ENCODE results near the gene PICALM. TPM values are rescaled to one million over a fixed set of nuclear protein-coding genes. Genes with fewer than 3 reads are reported as not detected.

PICALM gene
- total RNA-seq, 4 donors from 2014 or later = 128 to 196 (median 143) TPM

GRCh38 chr11:86047275-86047991 lies 21.5 kb downstream of the PICALM start:
- H3K36me3 ChIP-seq = no peaks in the 10 kb centered on the region
- no peaks in the 10 kb centered on the region for H3K9me3 ChIP-seq
- no peaks in the 10 kb centered on the region for H3K27me3 ChIP-seq
- intact Hi-C loops (cut with DNase I) = no loop called here
- H3K27ac ChIP-seq = peak overlapping the region in 1 of 4 donors; percentile 18
- no peak for TF ChIP-seq CTCF (IDR thresholded peaks at IDR 0.05)
- 59 to 60% methylated on average over 9 to 10 of the region's 10 CpGs for WGBS, 2 donors
- DNase-seq = no peak
- H3K4me3 ChIP-seq = no peak overlapping the region
- peaks cover 5 to 95% (median 48%) of the 10 kb centered on the region in 3 donors for H3K4me1 ChIP-seq

GRCh38 chr11:86046116-86046515 lies 22.8 kb downstream of the PICALM start:
- Histone ChIP-seq H3K36me3 (no peaks in the 10 kb centered on the region), H3K4me1 (peaks cover 5 to 95% (median 57%) of the 10 kb centered on the region in 3 donors), H3K9me3 (no peaks in the 10 kb centered on the region), H3K27me3 (no peaks in the 10 kb centered on the region), H3K27ac (no peak overlapping the region), H3K4me3 (no peak overlapping the region)
- TF ChIP-seq CTCF (IDR thresholded peaks at IDR 0.05) (no peak), POLR2A (IDR thresholded peaks at IDR 0.05) (no peak)
- intact Hi-C loops (cut with DNase I) = no loop called here
- DNase-seq = no peak
- 12 to 19% methylated on average over 1 of the region's 1 CpG for WGBS, 2 donors

GRCh38 chr11:86043765-86044503 lies 24.9 kb downstream of the PICALM start:
- H3K27ac ChIP-seq = peak overlapping the region in 2 of 4 donors; percentile 32 to 48
- 57 to 72% methylated on average over 9 of the region's 9 CpGs for WGBS, 2 donors
- peaks cover 3 to 88% (median 55%) of the 10 kb centered on the region in 3 donors for H3K4me1 ChIP-seq
- no peak for DNase-seq
- no peaks in the 10 kb centered on the region for H3K9me3 ChIP-seq
- TF ChIP-seq CTCF (IDR thresholded peaks at IDR 0.05) (no peak), POLR2A (IDR thresholded peaks at IDR 0.05) (no peak)
- no peak overlapping the region for H3K4me3 ChIP-seq
- intact Hi-C loops (cut with DNase I) = loop anchor here (5.0 kb wide), 1 partner anchor 148 kb away; no protein-coding TSS in a partner anchor
- no peaks in the 10 kb centered on the region for H3K27me3 ChIP-seq
- peaks cover 0 to 4% (median 0%) of the 10 kb centered on the region in 3 donors for H3K36me3 ChIP-seq

- WGBS, 2 donors = 0% methylated on average over 2 of the region's 2 CpGs
- H3K27me3 ChIP-seq = no peaks in the 10 kb centered on the region
- H3K4me1 ChIP-seq = peaks cover 0 to 68% (median 41%) of the 10 kb centered on the region in 3 donors
- no peaks in the 10 kb centered on the region for H3K9me3 ChIP-seq
- DNase-seq = no peak
- no peak for TF ChIP-seq POLR2A (IDR thresholded peaks at IDR 0.05)
- TF ChIP-seq CTCF (IDR thresholded peaks at IDR 0.05) = peak; percentile 86 to 98 (median 91)
- peak overlapping the region in 3 of 4 donors; percentile 4 to 56 (median 53) for H3K27ac ChIP-seq
- intact Hi-C loops (cut with DNase I) = loop anchor here (5.0 kb wide), 1 partner anchor 150 kb away; no protein-coding TSS in a partner anchor
- H3K4me3 ChIP-seq = peak overlapping the region in 3 of 4 donors; percentile 5 to 26 (median 13)
- peaks cover 0 to 4% (median 0%) of the 10 kb centered on the region in 3 donors for H3K36me3 ChIP-seq
These were observed 26.9 kb downstream of the PICALM start for GRCh38 chr11:86041975-86042378.
